HG03039 (cell line): ENCODE measurements around the gene RPP14.
"Not testable (repeated sequence)": the region's sequence is repeated elsewhere in the genome, so short reads cannot be mapped to it uniquely, and the experiment has no call there.

Experiments used
- ATAC-seq: cut with Tn5 transposase; IDR thresholded peaks from one replicate; pipeline ENCODE4 v1.9.1; 2021; ENCODE audit warnings: mild to moderate bottlenecking, moderate library complexity; ENCODE audit not compliant: unreplicated experiment

Gene RPP14

DNA sequence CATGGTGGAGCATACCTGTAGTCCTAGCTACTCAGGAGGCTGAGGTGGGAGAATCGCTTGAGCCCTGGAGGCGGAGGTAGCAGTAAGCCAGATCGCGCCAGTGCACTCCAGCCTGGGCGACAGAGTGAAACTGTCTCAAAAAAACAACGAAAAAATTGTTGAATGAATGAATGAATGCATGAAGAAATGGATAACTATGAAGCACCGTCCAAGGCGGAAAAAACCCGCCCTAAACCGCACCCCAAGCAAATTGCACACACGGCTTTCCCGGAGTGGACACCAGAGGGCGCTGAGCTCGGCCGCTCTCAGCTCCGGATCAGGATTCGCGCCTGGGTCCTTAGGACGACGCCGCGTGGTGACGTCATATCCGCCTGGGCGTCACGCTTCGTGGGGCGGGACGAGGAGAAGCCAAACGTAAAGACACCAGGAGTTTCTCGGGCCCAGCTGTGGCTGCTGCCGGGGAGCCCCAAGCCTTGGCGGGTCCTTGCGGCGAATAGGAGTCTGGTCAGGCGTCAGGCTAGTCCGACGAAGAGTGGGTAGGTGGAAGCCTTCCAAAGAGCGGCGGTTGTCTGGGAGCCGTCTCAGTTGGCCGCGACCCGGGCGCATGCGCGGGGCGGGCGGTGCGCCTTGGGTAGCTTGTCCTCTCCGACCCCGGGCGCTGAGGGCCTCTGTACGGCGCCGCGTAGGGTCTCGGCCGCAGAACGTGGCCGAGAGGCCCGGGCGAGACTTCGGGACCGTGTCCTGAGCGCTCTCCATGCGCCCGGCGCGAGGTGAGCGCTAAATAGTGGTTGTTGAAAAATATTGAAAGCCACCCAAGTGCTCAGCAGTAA, at the start of gene RPP14, which contains the start of gene HTD2:
Gene RPP14 (plus strand): TSS at position 364 of the 830 bp plus-strand sequence. CDS start 4,085 bp downstream, outside the sequence.
Gene HTD2 (plus strand): TSS at position 639 of the 830 bp plus-strand sequence. CDS start 11,094 bp downstream, outside the sequence.
- peak; percentile 84 for ATAC-seq

DNA sequence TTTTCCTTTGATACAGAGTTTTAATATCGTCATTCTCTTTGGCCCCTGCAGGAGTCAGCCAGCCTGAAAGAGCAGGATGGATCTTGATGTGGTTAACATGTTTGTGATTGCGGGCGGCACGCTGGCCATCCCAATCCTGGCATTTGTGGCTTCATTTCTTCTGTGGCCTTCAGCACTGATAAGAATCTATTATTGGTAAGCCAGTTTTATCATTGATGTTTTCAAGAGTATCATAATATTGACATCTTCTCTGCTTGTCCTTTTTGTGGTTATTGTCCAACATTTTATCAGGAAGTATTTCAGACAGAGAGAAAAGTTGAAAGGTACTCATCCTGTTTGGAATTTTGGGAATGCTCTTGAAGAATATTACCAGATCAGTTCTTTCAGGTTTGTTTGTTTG, 49.5 kb upstream of the RPP14 start:
- ATAC-seq: no peak

DNA sequence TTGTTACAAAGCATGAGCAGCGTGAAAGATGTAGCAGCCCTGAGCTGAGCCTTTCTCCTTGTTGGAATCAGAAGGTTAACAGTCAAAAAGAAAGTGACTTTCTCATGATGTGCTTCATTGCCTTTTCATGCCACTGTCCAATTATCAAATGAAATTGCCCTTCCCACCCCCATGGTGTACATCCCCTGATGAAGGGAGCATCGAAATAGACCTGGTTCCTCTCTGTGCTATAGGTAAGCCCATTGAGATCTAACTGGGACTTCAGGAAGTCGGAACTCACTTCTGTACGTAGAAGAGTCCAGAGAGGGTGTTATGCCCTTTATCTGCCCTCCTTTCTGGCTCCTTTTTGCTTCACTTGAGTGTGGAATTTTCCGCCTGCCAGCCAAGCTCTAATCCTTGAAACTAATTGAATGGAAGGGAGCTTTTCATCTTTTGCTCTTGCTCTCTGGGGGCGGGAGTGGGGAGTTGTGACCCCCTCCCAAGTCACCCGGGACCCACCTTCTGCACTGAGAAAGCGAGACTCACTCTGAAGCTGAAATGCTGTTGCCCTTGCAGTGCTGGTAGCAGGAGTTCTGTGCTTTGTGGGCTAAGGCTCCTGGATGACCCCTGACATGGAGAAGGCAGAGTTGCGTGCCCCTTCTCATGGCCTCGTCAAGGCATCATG, 47.5 kb upstream of the RPP14 start:
- no peak for ATAC-seq

DNA sequence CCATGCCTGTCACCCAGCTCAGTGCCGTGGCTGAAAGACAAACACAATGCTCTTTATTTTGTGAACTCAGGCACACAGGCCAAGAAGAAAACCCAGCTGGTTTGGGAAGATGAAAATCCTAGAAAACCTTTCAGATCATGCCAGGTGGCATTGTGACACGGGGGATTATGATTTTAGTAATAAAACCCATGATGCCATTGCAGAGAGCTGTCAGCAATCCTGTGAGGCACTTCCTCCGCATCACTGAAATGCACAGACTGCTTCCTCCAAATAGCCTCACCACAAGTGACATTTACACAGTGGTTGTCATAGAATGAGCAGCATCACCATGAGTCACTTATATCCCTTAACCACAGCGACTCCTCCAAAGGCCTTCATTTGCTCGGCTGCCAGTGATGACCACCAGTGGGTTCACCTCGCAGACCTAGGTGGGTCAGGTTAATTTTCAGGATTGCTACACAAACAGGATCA, 45.7 kb upstream of the RPP14 start:
- no peak for ATAC-seq

DNA sequence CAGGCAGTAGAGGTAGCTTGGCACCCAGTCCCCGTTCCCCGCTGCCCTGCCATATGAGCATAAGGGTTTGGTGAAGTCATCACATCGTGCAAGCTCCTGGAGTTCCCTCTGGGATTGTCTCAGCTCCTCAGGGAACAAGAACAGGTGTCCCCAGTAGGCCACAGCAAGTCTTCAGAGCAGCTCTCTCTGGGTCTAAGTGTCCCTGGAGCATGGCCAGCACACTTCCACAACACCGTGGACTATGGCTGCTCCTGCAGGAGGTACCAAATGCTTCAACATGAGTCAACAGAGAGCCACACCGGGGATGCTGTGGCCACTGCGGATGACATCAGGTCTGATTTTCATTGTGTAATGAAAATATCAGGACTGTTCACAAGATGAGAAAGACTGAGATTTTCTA, 45.3 kb upstream of the RPP14 start:
- no peak for ATAC-seq

DNA sequence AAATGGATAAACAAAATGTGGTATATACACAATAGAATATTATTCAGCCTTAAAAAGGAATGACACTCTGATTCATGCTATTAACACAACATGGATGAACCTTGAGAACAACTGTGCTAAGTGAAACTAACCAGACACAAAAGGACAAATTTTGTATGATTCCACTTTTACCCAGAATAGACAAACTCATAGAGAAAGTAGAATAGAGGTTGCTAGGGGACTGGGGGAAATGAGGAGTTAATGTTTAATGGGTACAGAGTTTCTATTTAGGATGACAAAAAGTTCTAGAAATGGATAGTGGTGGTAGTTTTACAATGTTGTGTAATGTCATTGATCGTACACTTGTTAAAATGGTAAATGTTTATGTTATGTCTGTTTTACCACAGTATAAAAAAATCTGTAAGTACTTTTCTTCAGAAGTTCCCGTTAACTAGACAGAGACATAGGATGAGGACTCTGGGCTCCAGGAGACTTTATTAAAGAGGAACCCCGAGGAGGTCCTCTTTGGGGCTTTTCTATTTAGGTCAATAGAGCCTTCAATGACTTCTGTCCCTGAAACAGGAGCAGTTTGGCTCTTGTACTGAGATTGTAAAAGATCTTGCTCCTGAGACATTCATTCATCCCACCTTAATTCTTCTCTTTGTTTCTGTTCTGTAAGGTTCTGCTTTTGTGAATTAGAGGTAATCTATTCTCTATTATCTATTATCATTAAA, 43.9 kb upstream of the RPP14 start:
- no peak for ATAC-seq

DNA sequence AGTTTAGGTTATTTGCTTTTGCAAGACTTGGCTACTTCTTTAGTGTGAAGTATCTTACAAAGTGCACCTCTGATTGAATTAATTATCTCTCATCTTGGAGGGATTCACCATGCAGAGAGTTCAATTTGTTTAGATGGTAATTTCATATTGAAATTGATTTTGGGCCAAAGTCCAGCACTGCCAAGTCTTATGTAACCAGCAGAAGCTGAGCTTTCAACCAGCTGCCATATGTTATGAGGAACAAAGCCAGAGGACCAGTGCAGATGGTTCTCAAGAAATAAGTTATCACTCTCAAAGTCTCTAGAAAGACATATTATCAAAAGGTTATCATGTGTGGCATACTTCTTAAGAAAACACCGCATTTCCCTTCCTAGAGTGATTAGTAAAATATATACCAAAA, 39.5 kb upstream of the RPP14 start:
- no peak for ATAC-seq

- ATAC-seq: not testable (repeated sequence)
These were observed 38.5 kb upstream of the RPP14 start for GRCh38 chr3:58267543-58267942.

- ATAC-seq: no peak
These were observed 36.7 kb upstream of the RPP14 start for GRCh38 chr3:58269356-58269755.

GRCh38 chr3:58270485-58270884, 35.6 kb upstream of the RPP14 start:
- no peak for ATAC-seq

GRCh38 chr3:58271901-58272501, 34.0 kb upstream of the RPP14 start:
- no peak for ATAC-seq

DNA sequence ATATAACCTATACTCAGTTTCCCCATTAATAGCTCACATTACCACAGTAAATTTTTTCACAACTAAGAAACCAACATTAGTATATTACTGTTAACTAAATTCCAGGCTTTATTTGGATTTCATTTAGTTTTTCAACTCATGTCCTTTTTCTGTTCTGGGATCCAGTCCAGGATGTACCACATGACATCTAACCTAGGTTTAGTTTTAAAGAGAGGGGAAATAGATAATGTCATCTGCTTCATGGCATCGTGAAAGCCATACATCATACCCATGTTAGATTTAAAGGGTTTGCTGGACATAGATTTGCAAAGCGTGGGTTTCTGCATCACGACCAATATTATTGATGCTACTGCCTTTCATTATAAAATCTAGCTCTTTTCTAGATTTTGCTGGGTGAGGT, 33.2 kb upstream of the RPP14 start:
- ATAC-seq: no peak

- not testable (repeated sequence) for ATAC-seq
These were observed 32.7 kb upstream of the RPP14 start for GRCh38 chr3:58273362-58273761.

DNA sequence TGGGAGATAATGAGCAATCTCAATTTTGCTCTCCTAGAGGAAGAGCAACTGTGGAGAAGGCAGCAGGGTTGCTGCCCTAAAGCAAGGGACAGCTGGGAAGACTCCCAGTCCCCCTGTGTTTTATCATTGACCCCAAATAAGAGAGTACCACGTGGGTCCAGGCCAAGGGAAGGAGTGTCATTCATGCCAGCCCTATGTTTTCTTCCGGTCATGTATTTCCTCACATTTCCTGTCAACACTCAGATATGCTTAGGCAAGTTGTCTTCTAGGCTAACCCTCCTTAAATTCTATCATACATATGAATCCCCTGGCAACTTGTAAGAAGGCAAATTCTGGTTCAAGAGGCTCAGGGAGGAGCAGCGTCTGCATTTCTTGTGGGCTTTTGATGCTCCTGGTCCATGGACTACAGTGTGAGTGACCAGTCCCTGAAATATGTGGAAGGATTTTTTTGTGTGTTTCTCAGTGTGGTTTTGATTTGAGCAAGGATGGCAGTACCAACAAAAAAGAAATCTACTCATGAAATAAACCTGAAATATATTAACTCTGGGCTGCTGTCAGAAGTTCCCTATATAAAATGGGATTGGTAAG, 31.9 kb upstream of the RPP14 start:
- ATAC-seq: no peak

GRCh38 chr3:58281069-58281468, 25.0 kb upstream of the RPP14 start:
- ATAC-seq: no peak

DNA sequence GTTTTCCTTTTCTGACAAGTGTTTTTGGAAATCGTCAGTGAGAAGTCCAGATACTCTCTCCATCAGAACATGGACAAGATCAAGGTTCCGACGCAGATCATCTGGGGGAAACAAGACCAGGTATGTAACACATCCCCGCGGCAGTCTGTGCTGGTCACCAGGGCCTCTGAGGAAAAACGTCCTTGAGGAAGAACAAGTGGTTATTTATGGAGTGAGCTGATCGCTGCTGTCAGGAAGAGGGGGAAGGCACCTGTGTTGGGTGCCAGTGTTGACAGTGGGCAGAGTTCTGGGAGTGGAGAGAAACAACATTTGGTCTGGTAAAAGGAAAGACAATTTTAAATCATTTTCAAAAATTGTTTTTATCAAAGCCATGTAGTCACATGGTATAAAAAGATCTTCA, 20.7 kb upstream of the RPP14 start:
- no peak for ATAC-seq

GRCh38 chr3:58287354-58287753, 18.7 kb upstream of the RPP14 start:
- ATAC-seq: no peak

DNA sequence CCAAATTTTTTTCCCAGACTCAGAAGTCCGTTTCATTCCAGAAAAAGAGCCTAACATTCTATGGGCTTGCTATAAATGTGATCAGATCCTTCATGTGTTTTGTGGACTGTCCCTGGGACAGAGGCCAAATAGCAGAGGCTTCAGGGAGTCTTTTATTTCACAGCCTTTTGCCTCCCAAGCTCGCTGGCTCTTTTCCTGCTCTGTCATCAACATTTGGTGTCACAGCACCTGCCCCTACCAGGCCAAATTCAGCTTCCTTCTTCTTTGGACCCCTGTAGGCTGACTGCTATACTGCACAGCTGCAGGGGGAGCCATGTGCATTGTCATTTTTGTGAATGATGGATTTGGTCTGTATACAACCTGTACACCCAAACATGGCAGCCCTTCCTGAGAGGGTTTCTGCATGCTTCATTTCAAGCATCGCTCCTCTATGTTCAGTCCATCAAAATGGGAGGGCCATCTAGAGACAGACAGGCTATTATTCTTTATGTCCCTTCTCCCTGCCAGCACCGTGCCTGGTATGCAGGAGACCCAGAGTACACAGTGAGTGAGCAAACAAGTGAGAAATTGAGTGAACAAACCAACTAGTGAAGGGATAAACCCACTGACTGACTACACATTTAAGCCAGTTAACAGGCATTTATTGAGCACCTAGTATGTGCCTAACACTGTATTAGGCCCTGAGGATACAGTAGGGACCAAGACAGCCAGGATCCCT, 17.9 kb upstream of the RPP14 start:
- no peak for ATAC-seq

DNA sequence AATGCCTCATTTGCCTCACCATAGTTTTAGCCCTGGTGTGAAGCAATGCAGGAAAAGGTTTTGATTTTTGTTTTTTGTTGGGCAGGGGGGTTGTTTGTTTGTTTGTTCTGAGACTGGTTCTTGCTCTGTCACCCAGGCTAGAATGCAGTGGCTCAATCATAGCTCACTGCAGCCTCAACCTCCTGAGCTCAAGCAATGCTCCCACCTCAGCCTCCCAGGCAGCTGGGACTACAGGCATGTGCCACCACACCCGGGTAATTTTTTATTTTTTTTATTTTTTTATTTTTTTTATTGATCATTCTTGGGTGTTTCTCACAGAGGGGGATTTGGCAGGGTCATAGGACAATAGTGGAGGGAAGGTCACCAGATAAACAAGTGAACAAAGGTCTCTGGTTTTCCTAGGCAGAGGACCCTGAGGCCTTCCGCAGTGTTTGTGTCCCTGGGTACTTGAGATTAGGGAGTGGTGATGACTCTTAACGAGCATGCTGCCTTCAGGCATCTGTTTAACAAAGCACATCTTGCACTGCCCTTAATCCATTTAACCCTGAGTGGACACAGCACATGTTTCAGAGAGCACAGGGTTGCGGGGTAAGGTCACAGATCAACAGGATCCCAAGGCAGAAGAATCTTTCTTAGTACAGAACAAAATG, 17.0 kb upstream of the RPP14 start:
- not testable (repeated sequence) for ATAC-seq
